GM03348 (cell line): ENCODE measurements around the gene MYO7B.

Experiments used
- DNase-seq: peaks from one replicate; pipeline ENCODE4 v3.0.0; 2012; ENCODE audit warnings: low spot score

MYO7B gene

DNA sequence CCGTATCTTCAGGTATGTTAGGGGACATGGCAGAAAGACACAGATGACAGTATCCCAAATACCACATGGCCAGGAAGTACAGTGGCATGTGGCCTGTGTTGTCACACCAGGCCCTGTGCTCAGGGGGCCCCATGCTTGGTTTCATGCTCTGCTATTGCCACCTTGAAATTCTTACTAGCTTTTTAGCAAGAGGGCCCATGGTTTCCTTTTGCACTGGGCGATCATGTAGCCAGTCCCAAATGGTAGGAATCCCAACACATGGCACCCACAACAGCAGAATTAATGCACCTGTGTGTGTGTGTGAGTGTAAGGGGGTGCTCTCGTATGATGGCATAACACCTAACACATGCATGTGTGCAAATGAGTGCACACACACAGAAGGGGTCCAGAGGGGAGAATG, 39.2 kb downstream of the MYO7B start:
- no peak for DNase-seq

DNA sequence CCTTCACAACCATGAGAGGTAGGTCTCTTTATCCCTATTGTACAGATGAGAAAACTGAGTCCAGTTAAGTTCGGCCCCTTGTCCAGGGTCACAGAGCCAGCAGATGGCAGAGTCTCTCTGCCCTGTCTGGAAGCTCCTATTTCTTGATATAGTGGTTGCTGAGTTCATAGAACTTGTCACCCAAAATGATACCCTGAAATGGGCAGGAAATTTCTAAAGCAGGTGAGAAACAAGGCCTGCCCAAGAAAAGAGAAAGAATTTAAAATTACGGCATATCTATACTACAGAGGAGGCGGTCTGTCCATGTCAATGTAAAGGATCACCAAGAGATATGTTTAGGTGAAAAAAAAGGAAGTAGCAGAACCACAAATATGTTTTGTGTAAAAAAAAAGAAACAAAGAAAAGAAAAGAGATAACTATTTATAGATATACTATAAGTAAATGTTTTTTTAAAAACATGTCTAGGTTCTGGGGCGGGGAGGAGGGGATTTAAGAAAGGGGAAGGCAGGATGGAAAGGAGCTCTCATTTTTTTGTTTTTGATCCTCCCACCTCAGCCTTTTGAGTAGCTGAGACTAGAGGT, 39.8 kb downstream of the MYO7B start:
- no peak for DNase-seq

DNA sequence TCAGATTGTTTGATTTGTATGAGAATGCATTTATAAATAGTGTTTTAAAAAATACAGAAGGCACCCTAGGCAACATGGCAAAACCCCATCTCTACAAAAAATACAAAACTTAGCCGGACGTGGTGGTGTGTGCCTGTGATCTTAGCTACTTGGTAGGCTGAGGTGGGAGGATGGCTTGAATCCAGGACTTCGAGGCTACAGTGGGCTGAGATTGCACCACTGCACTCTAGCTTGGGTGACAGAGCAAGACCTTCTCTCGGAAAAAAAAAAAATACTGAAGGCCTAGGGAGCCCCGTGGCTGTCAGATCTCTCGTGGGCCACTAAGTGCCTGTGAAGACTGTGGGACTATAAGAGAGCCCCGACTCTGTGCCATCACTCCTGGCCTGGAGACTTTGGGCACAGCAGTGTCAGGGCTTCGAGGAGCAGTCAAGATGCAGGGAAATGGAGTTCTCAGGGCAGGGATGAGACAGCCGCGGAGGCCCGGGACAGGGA, 40.5 kb downstream of the MYO7B start:
- no peak for DNase-seq

DNA sequence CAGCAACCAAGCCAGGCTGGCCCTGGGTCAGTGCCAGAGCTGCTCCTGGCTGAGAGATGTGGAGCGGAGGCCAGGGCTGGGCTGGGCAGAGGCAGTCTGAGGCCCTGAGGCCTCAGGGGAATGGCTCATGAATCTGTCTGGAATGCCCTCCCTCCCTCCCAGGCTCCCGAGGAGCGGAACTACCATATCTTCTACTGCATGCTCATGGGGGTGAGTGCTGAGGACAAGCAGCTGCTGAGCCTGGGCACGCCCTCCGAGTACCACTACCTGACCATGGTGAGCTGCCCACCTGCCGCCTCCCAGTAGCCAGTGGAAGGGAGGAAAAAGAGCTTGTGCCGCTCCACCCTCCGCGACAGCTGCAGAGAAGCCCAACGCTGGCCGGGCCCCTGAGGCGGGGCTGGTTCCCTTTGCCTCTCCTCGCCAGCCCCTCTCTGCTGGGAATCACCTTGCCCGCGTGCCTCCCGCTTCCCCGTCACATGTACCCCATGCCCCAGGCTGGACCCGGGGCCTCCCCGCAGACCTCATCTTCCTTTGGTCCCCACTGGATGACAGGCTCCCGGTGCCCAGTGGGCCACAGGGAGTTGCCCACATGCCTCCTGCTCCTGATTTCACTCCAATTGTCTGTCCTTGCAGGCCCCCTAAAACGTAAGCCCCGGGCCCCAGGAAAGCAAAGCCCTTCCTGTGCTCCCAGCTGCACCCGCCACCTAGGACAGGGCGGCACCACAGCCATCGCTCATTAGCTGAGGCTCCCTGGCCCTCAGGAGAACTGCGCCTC, 41.1 kb downstream of the MYO7B start:
- peak; percentile 95 for DNase-seq

DNA sequence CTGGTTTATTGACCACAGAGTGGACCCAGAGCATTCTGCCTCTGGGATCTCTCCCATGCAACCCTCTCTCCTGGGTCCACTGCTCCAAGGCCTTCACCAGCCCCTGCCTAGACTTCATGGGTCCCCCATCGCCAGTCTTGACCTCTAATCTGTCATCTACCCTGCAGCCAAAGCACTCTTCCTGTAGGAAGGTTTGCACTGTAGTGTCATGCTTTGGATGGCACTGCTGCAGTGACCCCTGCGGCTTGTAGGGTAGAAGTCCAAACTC, 41.7 kb downstream of the MYO7B start:
- DNase-seq, result no peak

DNA sequence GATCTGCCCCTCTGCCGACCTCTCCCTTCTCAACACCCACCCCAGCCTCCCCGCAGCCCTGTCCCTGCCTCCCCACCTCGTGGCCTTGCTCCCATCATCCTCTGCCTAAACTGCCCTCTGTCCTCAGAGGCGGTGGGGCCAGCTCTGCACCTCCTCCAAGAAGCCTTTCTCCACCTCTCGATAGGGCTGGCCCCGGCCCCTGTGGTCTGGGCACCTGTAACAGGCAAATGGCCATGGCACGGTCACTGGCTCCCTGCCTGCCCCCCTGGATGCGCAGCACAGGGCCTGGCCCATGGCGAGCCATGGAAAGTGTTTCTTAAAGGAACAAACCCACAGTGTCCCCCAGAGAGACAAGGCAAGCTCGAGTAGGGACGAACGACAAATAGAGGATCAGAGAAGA, 42.0 kb downstream of the MYO7B start:
- no peak for DNase-seq

DNA sequence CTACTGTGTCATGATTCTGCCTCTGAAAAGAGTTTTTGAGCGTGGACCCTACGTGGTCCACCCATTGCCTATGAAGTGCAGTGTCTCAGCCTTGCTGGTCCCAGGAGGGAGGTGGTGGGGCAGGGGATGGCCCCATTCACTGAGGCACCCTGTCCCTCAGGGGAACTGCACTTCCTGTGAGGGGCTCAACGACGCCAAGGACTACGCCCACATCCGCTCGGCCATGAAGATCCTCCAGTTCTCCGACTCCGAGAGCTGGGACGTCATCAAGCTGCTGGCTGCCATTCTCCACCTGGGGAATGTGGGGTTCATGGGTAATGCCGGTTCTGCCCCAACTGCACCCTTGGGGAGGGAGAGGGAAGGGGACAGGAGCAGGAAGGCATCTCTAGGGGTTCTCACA, 42.5 kb downstream of the MYO7B start:
- DNase-seq, result no peak

DNA sequence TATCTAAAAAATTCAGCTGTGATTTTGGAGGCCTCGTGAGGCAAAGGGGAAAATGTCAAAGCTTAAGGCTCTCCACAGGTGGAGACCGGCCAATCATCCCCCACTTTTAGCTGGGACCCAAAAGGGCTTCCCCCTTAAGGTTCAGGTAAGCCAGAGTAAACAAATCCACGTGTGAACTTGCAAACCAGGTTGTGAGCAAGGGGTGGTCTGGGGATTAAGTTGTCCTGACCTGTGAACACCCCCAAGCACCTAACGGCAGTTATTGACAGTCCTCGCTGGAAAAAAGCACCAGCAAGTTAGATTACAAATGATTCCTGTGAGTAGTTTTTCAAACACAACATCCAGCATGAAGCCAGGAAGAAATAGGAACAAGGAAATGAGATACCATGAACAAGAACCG, 42.9 kb downstream of the MYO7B start:
- no peak for DNase-seq

DNA sequence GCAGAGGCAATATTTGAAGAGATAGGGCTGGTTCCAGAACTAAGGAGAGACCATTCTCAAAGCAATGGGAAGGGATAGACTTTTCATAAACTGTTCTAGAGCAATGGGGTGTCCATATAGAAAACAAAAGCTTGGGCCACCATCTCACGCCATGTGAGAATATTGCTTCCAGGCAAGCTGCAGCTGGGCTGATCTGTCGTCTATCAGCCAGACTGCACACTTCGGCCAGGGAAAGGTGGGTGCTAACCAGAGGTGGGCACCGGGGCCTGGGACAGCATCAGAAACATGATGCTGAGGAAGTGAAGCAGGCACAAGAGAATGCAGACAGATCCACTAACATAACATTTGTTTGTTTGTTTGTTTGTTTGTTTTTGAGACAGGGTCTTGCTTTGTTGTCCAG, 43.7 kb downstream of the MYO7B start:
- DNase-seq, result no peak

DNA sequence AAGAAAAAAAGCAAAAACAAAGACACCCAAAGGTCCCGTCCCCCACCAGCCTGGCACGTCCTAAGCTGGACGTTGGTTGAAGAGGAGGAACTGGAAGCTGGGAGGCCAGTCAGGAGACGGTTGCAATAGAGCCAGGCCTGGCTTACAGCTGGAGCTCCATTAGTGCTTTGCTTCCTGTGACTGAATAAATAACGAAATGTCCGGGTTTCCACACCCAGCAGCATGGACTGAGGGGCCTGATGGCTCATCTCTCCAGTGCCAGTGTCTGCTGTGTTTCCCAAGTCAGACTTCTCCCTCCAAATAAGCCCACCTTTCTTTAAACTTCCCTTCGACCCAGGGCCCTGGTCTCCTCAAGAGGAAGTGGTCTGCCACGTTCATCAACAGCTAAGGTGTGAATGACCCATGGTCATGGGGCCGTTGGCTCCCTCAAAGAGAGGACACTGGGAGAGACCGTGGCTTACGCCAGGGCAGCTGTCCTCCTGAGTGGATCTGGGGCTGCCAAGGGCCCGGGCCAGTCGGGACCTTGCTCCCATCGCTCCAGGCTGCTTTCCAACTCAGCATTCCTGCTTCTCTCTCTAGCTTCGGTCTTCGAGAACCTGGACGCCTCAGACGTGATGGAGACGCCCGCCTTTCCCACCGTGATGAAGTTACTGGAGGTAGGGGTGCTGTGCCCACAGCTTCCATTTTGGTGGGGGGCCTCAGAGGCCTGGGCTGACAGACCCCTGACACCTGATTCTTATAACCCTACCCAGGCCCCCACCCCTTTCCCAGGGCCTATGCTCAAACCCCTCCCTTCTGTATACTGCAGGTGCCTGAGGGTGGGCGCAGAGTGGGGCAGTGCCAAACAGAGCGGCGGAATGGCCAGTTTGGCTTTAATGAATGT, 44.9 kb downstream of the MYO7B start:
- no peak for DNase-seq

DNA sequence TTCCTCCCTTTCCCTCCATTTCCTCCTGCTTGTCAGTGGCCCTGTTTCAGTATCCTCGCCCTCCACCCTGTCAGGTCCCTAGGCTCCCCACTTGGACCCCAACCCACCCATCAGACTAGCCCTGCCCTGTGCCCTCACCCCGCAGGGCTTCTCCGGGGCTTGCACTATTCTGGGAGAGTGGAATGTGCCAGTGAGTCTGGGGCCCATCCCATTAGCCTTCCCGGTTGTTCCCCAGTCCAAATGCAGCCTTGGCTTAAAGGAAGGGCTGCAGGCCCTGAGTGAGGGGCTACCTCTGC, 45.5 kb downstream of the MYO7B start:
- no peak for DNase-seq

DNA sequence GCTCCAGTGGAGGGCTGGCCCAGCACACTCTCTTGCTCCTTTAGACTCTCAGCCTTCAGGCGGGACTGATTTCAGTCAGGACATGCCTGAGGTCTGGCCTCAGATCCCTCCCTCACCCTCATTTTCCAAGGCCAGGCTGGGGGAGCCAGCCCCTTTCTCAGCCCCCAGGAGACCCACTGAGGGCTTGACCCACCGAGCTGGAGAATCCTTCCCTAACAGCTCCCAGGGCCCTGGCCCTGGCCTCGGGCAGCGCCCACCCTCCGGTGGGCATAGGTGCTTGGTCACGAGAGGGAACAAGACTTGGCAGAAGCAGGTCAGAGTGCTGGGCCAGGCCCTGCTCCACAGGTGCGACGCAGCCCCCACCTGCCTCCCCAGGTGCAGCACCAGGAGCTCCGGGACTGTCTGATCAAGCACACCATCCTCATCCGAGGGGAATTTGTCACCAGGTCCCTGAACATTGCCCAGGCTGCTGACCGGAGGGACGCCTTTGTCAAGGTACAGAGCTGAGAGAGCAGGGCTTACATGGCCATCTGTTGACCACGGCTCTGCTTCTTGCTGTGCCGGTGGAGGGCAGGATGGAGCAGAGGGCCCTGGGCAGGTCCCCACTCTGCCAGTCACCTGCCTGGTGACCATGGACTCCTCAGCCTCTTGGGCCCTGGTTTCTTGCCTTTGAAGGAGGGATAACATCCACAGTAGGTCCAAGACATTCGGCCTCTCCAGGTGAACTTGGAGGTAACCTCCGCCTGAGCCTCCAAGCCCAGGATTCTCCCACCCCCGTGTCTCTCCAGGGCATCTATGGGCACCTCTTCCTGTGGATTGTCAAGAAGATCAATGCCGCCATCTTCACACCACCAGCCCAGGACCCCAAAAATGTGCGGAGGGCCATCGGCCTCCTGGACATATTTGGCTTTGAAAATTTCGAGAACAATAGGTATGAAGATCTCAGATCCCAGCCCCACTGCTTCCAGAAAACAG, 46.3 kb downstream of the MYO7B start:
- DNase-seq, result no peak

DNA sequence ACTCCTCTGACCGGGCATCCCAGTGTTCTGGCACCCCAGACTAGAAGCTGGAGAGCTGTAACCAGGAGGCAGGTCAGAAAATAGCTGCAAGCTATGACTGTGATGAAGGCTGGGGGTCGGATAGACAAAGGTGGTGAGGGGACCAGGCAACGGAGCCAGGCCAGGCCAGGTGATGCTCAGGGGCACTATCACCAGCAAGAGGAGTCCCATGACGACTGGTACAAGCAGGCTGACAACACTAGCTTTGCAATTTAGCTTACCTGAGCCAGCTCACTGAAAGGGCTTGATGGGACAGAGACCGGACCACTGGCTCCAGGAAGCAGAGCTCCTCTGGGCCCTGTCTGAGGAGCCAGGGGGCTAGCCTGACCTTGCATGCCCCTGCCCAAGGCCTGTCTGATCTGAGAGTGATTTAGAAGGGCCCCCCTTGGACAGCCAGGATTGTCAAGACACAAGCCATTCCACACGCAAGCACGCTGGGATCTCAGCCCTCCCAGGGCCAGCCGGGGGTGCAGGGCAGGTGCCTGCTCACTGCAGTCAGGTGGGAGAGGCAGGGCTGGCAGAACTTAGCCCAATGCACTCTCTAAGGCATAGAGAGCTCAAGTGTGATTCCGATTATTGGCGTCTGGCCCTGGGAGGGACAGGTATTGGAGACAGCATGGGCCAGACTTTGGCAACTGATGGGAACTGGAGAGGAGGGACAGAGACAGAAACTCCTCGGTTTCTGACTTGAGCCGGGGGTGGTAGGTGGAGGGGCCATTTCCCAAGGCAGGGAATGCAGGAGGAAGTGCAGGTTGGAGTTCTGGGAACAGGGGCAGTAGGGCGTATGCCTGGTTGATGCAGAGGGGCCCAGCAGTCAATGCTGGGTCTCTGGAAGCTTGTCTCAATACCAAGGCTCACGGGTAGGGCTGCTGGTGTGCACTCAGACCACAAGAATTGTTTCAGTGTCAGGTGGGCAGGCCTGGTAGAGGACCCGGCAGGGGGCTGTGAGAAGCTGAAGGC, 47.7 kb downstream of the MYO7B start:
- no peak for DNase-seq

DNA sequence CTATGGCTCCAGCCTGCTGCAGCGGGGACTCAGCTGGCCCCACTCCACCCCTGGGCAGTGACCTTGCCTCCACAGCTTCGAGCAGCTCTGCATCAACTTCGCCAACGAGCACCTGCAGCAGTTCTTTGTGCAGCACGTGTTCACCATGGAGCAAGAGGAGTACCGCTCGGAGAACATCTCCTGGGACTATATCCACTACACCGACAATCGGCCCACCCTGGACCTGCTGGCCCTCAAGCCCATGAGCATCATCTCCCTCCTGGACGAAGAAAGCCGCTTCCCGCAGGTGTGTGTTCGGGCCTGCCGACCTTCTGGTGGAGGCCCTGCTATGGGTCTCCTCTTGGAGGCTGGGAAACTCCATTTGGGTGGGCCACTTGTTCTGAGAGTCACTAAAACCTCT, 48.6 kb downstream of the MYO7B start:
- DNase-seq, result no peak

DNA sequence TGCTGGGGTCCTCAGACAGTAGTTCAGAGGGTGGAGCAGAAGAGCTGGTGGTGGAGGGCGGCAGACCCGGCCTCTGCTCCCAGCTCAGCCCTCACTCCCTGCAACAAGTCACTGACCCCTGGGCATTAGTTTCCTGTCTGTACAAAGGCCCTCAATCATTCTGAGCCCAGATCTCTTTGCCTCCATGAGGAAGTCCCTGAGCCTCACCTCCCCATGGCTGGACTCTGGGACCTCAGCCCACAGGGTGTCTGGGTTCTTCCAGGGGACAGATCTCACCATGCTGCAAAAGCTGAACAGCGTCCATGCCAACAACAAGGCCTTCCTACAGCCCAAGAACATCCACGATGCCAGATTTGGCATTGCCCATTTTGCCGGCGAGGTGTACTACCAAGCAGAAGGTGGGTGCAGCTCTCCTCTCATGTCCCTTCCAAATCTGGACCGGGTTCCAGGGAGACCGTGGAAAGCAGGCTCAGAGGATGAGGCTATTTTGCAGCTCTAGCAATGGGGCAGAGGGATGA, 49.1 kb downstream of the MYO7B start:
- no peak for DNase-seq

DNA sequence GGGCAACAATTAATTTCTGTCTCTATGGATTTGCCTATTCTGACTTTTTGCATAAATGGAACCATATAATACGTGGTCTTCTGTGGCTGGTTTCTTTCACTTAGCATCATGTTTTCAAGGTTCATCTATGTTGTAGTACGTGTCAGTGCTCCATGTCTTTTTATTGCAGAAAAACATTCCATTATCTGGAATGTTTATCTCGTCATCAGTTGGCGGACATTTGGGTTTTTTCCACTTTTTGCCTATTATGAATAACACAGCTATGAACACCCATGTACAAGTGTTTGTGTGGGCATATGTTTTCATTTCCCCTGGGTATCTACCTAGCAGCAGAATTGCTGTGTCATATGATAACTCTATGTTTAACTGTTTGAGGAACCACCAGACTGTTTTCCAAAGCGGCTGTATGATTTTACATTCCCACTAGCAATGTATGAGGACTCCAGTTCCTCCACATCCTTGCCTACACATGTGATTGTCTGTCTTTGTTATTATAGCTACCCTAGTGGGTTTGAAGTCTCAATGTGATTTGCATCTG, 49.9 kb downstream of the MYO7B start:
- no peak for DNase-seq

DNA sequence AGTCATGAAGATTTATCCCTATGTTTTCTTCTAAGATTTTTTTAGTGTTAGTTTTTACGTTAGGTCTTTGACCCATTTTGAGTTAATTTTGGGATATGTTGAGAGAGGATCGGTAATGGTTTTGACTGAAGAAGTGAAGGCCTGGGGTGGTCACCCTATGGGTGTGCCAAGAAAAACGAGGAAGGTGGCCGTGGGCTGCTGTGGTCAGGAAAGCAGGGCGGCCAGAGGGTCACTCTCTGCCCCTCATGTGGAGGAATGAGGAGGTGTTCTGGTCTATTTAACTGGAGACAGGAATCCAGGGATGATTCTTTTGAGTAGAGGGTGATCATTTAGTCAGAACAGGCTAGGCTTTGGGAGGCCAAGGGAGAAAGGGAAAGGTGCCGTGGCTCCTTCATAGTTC, 50.7 kb downstream of the MYO7B start:
- DNase-seq, result no peak

DNA sequence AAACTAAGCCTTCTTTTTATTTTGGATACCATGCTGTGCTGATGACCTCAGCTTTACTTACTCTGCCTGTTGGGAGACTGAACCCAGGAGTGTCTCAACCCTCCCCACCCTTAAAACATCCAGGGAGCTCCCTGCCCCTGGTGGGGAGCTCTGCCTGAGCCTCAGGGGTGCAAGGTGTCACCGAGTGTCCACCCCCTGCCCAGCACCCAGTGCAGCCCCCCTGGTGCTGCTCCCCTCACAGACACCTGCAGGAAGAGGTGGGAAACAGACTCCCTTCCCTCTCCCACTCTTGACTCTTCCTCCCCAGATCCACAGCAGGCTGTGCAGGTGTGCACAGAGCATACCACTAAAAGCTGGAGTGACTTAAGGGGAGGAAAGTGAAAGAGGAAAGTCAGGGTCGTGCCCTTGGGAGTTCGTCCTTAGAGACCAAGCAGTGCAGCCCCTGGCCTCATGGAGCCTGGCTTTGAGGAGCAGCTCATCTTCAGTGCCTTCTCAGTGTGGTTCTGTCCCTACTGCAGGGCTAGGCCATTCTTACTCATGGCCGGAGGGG, 51.3 kb downstream of the MYO7B start:
- no peak for DNase-seq

DNA sequence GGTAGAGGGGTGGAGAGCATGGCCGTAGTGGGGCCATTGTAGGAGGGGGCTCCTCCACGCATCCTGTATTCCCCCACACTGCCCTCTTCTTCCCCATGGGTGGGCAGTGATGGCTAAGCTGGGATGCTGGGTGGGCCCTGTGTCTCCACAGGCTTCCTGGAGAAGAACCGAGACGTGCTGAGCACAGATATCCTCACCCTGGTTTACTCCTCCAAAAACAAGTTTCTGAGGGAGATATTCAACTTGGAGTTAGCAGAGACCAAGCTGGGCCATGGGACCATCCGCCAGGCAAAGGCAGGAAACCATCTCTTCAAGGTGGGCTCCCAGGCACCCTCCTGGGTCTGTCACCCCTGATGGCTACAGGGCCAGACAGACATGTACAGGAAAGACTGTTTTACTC, 52.8 kb downstream of the MYO7B start:
- no peak for DNase-seq

DNA sequence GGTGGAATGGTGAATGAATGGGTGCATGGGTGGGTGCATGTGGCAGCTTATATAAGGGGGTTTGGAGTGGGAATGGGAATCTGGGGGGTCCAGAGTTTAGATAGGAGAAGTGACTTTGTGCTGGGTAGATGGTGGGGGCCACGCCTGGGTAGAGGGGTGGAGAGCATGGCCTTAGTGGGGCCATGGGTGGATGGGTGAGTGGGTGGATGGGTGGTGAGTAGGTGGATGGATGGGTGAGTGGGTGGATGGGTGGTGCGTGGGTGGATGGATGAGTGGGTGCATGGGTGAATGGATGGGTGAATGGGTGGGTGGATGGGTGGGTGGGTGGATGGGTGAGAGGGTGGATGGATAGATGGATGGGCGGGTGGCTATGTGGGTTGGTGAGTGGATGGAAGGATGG, 53.9 kb downstream of the MYO7B start:
- DNase-seq, result no peak
